ENCODE data around the gene GABRB2. TPM values are rescaled to one million over a fixed set of nuclear protein-coding genes. Genes with fewer than 3 reads are reported as not detected.
"Not testable (repeated sequence)": the region's sequence is repeated elsewhere in the genome, so short reads cannot be mapped to it uniquely, and the experiment has no call there.

The GABRB2 gene
- total RNA-seq, 1 donor from 2014 or later = 0.26 TPM

DNA sequence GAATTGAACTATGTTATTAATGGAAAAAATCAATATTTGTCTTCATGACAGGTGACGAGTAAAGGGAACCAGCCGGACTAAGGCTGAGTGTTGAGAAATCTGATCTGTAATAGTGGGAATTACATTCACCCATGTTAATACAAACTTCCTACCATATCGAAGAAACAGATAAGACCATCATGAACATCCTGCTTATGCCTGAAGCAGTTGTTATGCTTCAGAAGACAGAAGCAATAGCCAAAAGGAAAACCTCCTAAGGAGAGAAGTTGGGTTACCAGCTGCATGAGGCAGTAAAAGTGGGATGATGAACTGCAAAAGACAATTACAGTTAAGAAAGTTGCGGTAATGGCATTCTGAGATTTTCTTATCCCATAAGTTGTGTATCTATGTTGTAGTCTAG, 281.5 kb downstream of the GABRB2 start:
- no peak overlapping the region for H3K4me3 Mint-ChIP-seq (ENCODE audit: unreplicated experiment)
- H3K27me3 Mint-ChIP-seq (ENCODE audit: unreplicated experiment) = no peaks in the 10 kb centered on the region
- H3K9me3 Mint-ChIP-seq (ENCODE audit: unreplicated experiment) = peaks cover 4% of the 10 kb centered on the region
- H3K4me1 Mint-ChIP-seq (ENCODE audit: unreplicated experiment) = no peaks in the 10 kb centered on the region
- DNase-seq (ENCODE audit: low spot score) = no peak
- H3K36me3 Mint-ChIP-seq (ENCODE audit: low read depth, unreplicated experiment) = no peaks in the 10 kb centered on the region
- TF ChIP-seq, protein P1, sequence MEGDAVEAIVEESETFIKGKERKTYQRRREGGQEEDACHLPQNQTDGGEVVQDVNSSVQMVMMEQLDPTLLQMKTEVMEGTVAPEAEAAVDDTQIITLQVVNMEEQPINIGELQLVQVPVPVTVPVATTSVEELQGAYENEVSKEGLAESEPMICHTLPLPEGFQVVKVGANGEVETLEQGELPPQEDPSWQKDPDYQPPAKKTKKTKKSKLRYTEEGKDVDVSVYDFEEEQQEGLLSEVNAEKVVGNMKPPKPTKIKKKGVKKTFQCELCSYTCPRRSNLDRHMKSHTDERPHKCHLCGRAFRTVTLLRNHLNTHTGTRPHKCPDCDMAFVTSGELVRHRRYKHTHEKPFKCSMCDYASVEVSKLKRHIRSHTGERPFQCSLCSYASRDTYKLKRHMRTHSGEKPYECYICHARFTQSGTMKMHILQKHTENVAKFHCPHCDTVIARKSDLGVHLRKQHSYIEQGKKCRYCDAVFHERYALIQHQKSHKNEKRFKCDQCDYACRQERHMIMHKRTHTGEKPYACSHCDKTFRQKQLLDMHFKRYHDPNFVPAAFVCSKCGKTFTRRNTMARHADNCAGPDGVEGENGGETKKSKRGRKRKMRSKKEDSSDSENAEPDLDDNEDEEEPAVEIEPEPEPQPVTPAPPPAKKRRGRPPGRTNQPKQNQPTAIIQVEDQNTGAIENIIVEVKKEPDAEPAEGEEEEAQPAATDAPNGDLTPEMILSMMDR (IDR thresholded peaks at IDR 0.05; ENCODE audit: unreplicated experiment) = no peak
- no peak overlapping the region for H3K27ac Mint-ChIP-seq (ENCODE audit: unreplicated experiment)

DNA sequence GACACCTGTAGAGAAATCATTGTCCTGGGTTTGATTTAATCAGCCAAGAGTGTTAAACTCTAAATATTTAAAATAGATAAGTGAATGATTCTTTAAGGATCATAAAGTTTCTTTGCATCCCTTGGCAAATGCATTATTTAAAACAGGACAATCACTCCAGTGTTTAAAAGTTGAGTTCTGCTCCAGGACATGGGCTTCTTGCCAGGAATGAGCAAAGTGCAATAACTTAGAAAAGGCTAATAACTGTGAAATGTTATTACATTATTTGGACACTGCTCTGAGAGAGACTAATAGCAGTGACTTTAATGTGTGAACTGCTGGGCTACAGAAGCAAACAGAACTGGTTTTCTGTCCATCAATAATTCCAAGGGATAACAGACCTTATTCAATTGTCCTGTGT, 283.3 kb downstream of the GABRB2 start:
- H3K9me3 Mint-ChIP-seq (ENCODE audit: unreplicated experiment) = peaks cover 4% of the 10 kb centered on the region
- H3K27me3 Mint-ChIP-seq (ENCODE audit: unreplicated experiment) = no peaks in the 10 kb centered on the region
- TF ChIP-seq, protein P1 (IDR thresholded peaks at IDR 0.05; ENCODE audit: unreplicated experiment) = no peak
- H3K27ac Mint-ChIP-seq (ENCODE audit: unreplicated experiment) = no peak overlapping the region
- H3K36me3 Mint-ChIP-seq (ENCODE audit: low read depth, unreplicated experiment) = no peaks in the 10 kb centered on the region
- no peak overlapping the region for H3K4me3 Mint-ChIP-seq (ENCODE audit: unreplicated experiment)
- no peaks in the 10 kb centered on the region for H3K4me1 Mint-ChIP-seq (ENCODE audit: unreplicated experiment)
- DNase-seq (ENCODE audit: low spot score) = no peak

- no peaks in the 10 kb centered on the region for H3K4me1 Mint-ChIP-seq (ENCODE audit: unreplicated experiment)
- no peak overlapping the region for H3K4me3 Mint-ChIP-seq (ENCODE audit: unreplicated experiment)
- H3K27me3 Mint-ChIP-seq (ENCODE audit: unreplicated experiment) = peaks cover 2% of the 10 kb centered on the region
- no peak for DNase-seq (ENCODE audit: low spot score)
- H3K36me3 Mint-ChIP-seq (ENCODE audit: low read depth, unreplicated experiment) = no peaks in the 10 kb centered on the region
- TF ChIP-seq, protein P1 (IDR thresholded peaks at IDR 0.05; ENCODE audit: unreplicated experiment) = no peak
- H3K27ac Mint-ChIP-seq (ENCODE audit: unreplicated experiment) = no peak overlapping the region
- H3K9me3 Mint-ChIP-seq (ENCODE audit: unreplicated experiment) = peaks cover 4% of the 10 kb centered on the region
Measured at GRCh38 chr5:161261668-161262323, 284.7 kb downstream of the GABRB2 start.

DNA sequence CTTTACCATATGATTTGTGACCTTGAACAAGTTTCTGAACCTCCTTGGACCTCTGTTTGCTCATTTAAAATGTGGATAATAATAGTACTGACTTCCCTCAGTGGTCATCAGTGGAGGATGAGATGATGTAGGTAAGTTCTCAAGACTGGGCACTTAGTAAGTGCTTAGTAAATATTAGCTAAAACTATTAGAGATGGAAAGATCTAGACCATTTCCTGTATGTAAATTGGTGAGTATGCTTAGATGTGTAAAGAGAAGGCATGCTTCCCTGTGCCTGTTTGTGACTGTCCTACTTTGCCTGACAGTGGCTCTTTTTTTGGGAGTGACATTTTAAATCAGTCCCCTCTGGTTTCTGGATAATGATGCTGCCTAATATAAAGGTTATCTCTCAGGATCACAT, 288.1 kb downstream of the GABRB2 start:
- no peak for DNase-seq (ENCODE audit: low spot score)
- Mint-ChIP-seq H3K27me3 (ENCODE audit: unreplicated experiment) (peaks cover 2% of the 10 kb centered on the region), H3K27ac (ENCODE audit: unreplicated experiment) (no peak overlapping the region), H3K4me1 (ENCODE audit: unreplicated experiment) (no peaks in the 10 kb centered on the region), H3K9me3 (ENCODE audit: unreplicated experiment) (no peaks in the 10 kb centered on the region), H3K36me3 (ENCODE audit: low read depth, unreplicated experiment) (no peaks in the 10 kb centered on the region), H3K4me3 (ENCODE audit: unreplicated experiment) (no peak overlapping the region)
- TF ChIP-seq, protein P1 (IDR thresholded peaks at IDR 0.05; ENCODE audit: unreplicated experiment) = no peak

DNA sequence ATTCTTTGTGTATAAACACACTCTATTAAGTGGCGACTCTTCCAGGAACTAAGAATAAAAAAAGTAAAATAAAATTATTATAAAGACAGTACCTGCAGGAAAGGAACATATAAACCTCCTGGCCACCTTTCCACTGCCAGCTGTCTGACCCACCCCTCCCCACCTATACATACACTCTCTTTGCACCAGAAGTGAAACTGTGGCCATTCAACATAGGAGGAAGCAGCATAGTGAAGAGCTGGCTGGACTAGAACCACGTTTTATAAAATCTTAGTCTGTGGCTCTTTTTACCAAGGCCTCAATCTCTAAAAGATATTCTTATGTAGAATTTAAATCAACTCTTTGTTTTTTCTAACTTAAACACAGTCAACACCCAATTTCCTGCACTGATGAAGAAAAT, 289.6 kb downstream of the GABRB2 start:
- H3K4me1 Mint-ChIP-seq (ENCODE audit: unreplicated experiment) = no peaks in the 10 kb centered on the region
- no peaks in the 10 kb centered on the region for H3K36me3 Mint-ChIP-seq (ENCODE audit: low read depth, unreplicated experiment)
- TF ChIP-seq, protein P1 (IDR thresholded peaks at IDR 0.05; ENCODE audit: unreplicated experiment) = no peak
- peaks cover 2% of the 10 kb centered on the region for H3K27me3 Mint-ChIP-seq (ENCODE audit: unreplicated experiment)
- no peak overlapping the region for H3K4me3 Mint-ChIP-seq (ENCODE audit: unreplicated experiment)
- no peak overlapping the region for H3K27ac Mint-ChIP-seq (ENCODE audit: unreplicated experiment)
- no peak for DNase-seq (ENCODE audit: low spot score)
- H3K9me3 Mint-ChIP-seq (ENCODE audit: unreplicated experiment) = no peaks in the 10 kb centered on the region

DNA sequence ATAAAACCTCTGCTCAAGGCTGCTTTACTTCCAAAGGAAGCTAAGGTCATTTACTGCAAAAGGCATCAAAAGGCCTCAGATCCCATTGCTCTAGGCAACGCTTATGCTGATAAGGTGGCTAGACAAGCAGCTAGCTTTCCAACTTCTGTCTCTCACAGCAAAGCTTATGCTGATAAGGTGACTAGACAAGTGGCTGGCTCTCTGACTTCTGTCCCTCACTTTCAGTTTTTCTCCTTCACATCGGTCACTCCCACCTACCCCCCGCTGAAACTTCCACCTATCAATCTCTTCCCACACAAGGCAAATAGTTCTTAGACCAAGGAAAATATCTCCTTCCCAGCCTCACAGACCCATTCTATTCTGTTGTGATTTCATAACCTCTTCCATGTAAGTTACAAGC, 293.6 kb downstream of the GABRB2 start:
- H3K36me3 Mint-ChIP-seq (ENCODE audit: low read depth, unreplicated experiment); H3K27me3 Mint-ChIP-seq (ENCODE audit: unreplicated experiment); H3K4me3 Mint-ChIP-seq (ENCODE audit: unreplicated experiment); H3K9me3 Mint-ChIP-seq (ENCODE audit: unreplicated experiment); DNase-seq (ENCODE audit: low spot score); H3K4me1 Mint-ChIP-seq (ENCODE audit: unreplicated experiment); H3K27ac Mint-ChIP-seq (ENCODE audit: unreplicated experiment): not testable (repeated sequence)
